ENCODE data around the gene GRIP1.
A peak's percentile ranks its signal among the peaks of the same experiment; 100 is the strongest.

Gene GRIP1

GRCh38 chr12:66678338-66679275, at the start of gene GRIP1:
GRIP1 (minus strand) TSS chr12:66679076; CDS start chr12:66678904, 172 bp downstream.
- H3K4me1 ChIP-seq (ENCODE audit: insufficient read depth, low read length): peaks cover 17% of the 10 kb centered on the region

GRCh38 chr12:66726556-66726955, 47.7 kb upstream of the GRIP1 start:
- H3K9ac ChIP-seq (ENCODE audit: low read depth, low read length): no peak overlapping the region

More at GRCh38 chr12:66678338-66679275, at the start of gene GRIP1:
- peak within 1 kb of the TSS; percentile 25; the same call in 1 of the 2 replicates for H3K9ac ChIP-seq (ENCODE audit: low read depth, low read length)
- H3K36me3 ChIP-seq (ENCODE audit: insufficient read depth, low read length): no peaks in the 10 kb centered on the region
- no peaks in the 10 kb centered on the region for H3K9me3 ChIP-seq (ENCODE audit: control insufficient read depth, insufficient read depth, low read length)

GRCh38 chr12:66725031-66725430, 46.2 kb upstream of the GRIP1 start:
- Histone ChIP-seq H3K9ac (ENCODE audit: low read depth, low read length) (no peak overlapping the region), H3K36me3 (ENCODE audit: insufficient read depth, low read length) (no peaks in the 10 kb centered on the region), H3K9me3 (ENCODE audit: control insufficient read depth, insufficient read depth, low read length) (no peaks in the 10 kb centered on the region), H3K4me1 (ENCODE audit: insufficient read depth, low read length) (no peaks in the 10 kb centered on the region)

More at GRCh38 chr12:66726556-66726955, 47.7 kb upstream of the GRIP1 start:
- no peaks in the 10 kb centered on the region for H3K4me1 ChIP-seq (ENCODE audit: insufficient read depth, low read length)
- H3K36me3 ChIP-seq (ENCODE audit: insufficient read depth, low read length): no peaks in the 10 kb centered on the region
- no peaks in the 10 kb centered on the region for H3K9me3 ChIP-seq (ENCODE audit: control insufficient read depth, insufficient read depth, low read length)

- Histone ChIP-seq H3K9me3 (ENCODE audit: control insufficient read depth, insufficient read depth, low read length) (no peaks in the 10 kb centered on the region), H3K36me3 (ENCODE audit: insufficient read depth, low read length) (no peaks in the 10 kb centered on the region), H3K9ac (ENCODE audit: low read depth, low read length) (no peak overlapping the region)
Measured at GRCh38 chr12:66724616-66725015, 45.7 kb upstream of the GRIP1 start.

GRCh38 chr12:66724026-66724425, 45.1 kb upstream of the GRIP1 start:
- Histone ChIP-seq H3K36me3 (ENCODE audit: insufficient read depth, low read length) (no peaks in the 10 kb centered on the region), H3K9ac (ENCODE audit: low read depth, low read length) (no peak overlapping the region), H3K9me3 (ENCODE audit: control insufficient read depth, insufficient read depth, low read length) (no peaks in the 10 kb centered on the region), H3K4me1 (ENCODE audit: insufficient read depth, low read length) (no peaks in the 10 kb centered on the region)

More at GRCh38 chr12:66724616-66725015, 45.7 kb upstream of the GRIP1 start:
- H3K4me1 ChIP-seq (ENCODE audit: insufficient read depth, low read length): no peaks in the 10 kb centered on the region

- Histone ChIP-seq H3K9me3 (ENCODE audit: control insufficient read depth, insufficient read depth, low read length) (no peaks in the 10 kb centered on the region), H3K4me1 (ENCODE audit: insufficient read depth, low read length) (no peaks in the 10 kb centered on the region), H3K9ac (ENCODE audit: low read depth, low read length) (no peak overlapping the region), H3K36me3 (ENCODE audit: insufficient read depth, low read length) (no peaks in the 10 kb centered on the region)
Measured at GRCh38 chr12:66719862-66720261, 41.0 kb upstream of the GRIP1 start.

- no peak overlapping the region for H3K9ac ChIP-seq (ENCODE audit: low read depth, low read length)
- H3K9me3 ChIP-seq (ENCODE audit: control insufficient read depth, insufficient read depth, low read length): no peaks in the 10 kb centered on the region
- no peaks in the 10 kb centered on the region for H3K4me1 ChIP-seq (ENCODE audit: insufficient read depth, low read length)
Measured at GRCh38 chr12:66717036-66717673, 38.3 kb upstream of the GRIP1 start.

GRCh38 chr12:66716522-66716921, 37.6 kb upstream of the GRIP1 start:
- no peaks in the 10 kb centered on the region for H3K36me3 ChIP-seq (ENCODE audit: insufficient read depth, low read length)
- H3K9ac ChIP-seq (ENCODE audit: low read depth, low read length): no peak overlapping the region
- H3K9me3 ChIP-seq (ENCODE audit: control insufficient read depth, insufficient read depth, low read length): no peaks in the 10 kb centered on the region
- no peaks in the 10 kb centered on the region for H3K4me1 ChIP-seq (ENCODE audit: insufficient read depth, low read length)

More at GRCh38 chr12:66717036-66717673, 38.3 kb upstream of the GRIP1 start:
- no peaks in the 10 kb centered on the region for H3K36me3 ChIP-seq (ENCODE audit: insufficient read depth, low read length)

GRCh38 chr12:66714709-66715108, 35.8 kb upstream of the GRIP1 start:
- H3K4me1 ChIP-seq (ENCODE audit: insufficient read depth, low read length): 0 out of 2 replicates have a peak, but pooled peaks cover 4% of the 10 kb centered on the region
- no peaks in the 10 kb centered on the region for H3K36me3 ChIP-seq (ENCODE audit: insufficient read depth, low read length)
- no peak overlapping the region for H3K9ac ChIP-seq (ENCODE audit: low read depth, low read length)
- no peaks in the 10 kb centered on the region for H3K9me3 ChIP-seq (ENCODE audit: control insufficient read depth, insufficient read depth, low read length)

GRCh38 chr12:66713984-66714383, 35.1 kb upstream of the GRIP1 start:
- Histone ChIP-seq H3K36me3 (ENCODE audit: insufficient read depth, low read length) (no peaks in the 10 kb centered on the region), H3K9me3 (ENCODE audit: control insufficient read depth, insufficient read depth, low read length) (no peaks in the 10 kb centered on the region), H3K4me1 (ENCODE audit: insufficient read depth, low read length) (0 out of 2 replicates have a peak, but pooled peaks cover 4% of the 10 kb centered on the region), H3K9ac (ENCODE audit: low read depth, low read length) (no peak overlapping the region)

- Histone ChIP-seq H3K9ac (ENCODE audit: low read depth, low read length) (no peak overlapping the region), H3K4me1 (ENCODE audit: insufficient read depth, low read length) (0 out of 2 replicates have a peak, but pooled peaks cover 4% of the 10 kb centered on the region), H3K36me3 (ENCODE audit: insufficient read depth, low read length) (no peaks in the 10 kb centered on the region), H3K9me3 (ENCODE audit: control insufficient read depth, insufficient read depth, low read length) (no peaks in the 10 kb centered on the region)
Measured at GRCh38 chr12:66709893-66710292, 31.0 kb upstream of the GRIP1 start.

- Histone ChIP-seq H3K9ac (ENCODE audit: low read depth, low read length) (no peak overlapping the region), H3K9me3 (ENCODE audit: control insufficient read depth, insufficient read depth, low read length) (no peaks in the 10 kb centered on the region), H3K4me1 (ENCODE audit: insufficient read depth, low read length) (0 out of 2 replicates have a peak, but pooled peaks cover 4% of the 10 kb centered on the region), H3K36me3 (ENCODE audit: insufficient read depth, low read length) (no peaks in the 10 kb centered on the region)
Measured at GRCh38 chr12:66709457-66709773, 30.5 kb upstream of the GRIP1 start.

GRCh38 chr12:66708704-66709456, 30.0 kb upstream of the GRIP1 start:
- no peak overlapping the region for H3K9ac ChIP-seq (ENCODE audit: low read depth, low read length)
- H3K36me3 ChIP-seq (ENCODE audit: insufficient read depth, low read length): no peaks in the 10 kb centered on the region
- 0 out of 2 replicates have a peak, but pooled peaks cover 4% of the 10 kb centered on the region for H3K4me1 ChIP-seq (ENCODE audit: insufficient read depth, low read length)
- H3K9me3 ChIP-seq (ENCODE audit: control insufficient read depth, insufficient read depth, low read length): no peaks in the 10 kb centered on the region

- no peaks in the 10 kb centered on the region for H3K36me3 ChIP-seq (ENCODE audit: insufficient read depth, low read length)
- no peaks in the 10 kb centered on the region for H3K9me3 ChIP-seq (ENCODE audit: control insufficient read depth, insufficient read depth, low read length)
- H3K4me1 ChIP-seq (ENCODE audit: insufficient read depth, low read length): 0 out of 2 replicates have a peak, but pooled peaks cover 4% of the 10 kb centered on the region
- no peak overlapping the region for H3K9ac ChIP-seq (ENCODE audit: low read depth, low read length)
Measured at GRCh38 chr12:66707002-66707697, 28.3 kb upstream of the GRIP1 start.
